Parathyroid adenoma (tissue), 2 donors: Measurements from ENCODE around the gene PCNT.

Experiments used
- H2AFZ ChIP-seq: fragments of 300-600 bp; sonication (generic); one replicate; pipeline ENCODE4 v1.7.0; 2017; ENCODE audit warnings: antibody characterized with exemption, mild to moderate bottlenecking
- H3K27ac ChIP-seq: fragments of 300-600 bp; sonication (generic); one replicate; pipeline ENCODE4 v1.7.0; 2017
- H3K27me3 ChIP-seq: fragments of 300-600 bp; sonication (generic); one replicate; pipeline ENCODE4 v1.7.0; 2017; ENCODE audit warnings: low read length; ENCODE audit not compliant: control insufficient read depth, insufficient read depth
- H3K36me3 ChIP-seq: fragments of 300-600 bp; sonication (generic); one replicate; pipeline ENCODE4 v1.7.0; 2017; ENCODE audit warnings: low read length; ENCODE audit not compliant: control insufficient read depth, insufficient read depth
- H3K4me1 ChIP-seq: fragments of 300-600 bp; sonication (generic); one replicate; pipeline ENCODE4 v1.7.0; 2017; ENCODE audit warnings: control low read depth
- H3K4me2 ChIP-seq: fragments of 300-600 bp; sonication (generic); one replicate; pipeline ENCODE4 v1.7.0; 2017; ENCODE audit warnings: low read length
- H3K4me3 ChIP-seq: fragments of 300-600 bp; sonication (generic); one replicate; pipeline ENCODE4 v1.7.0; 2017; ENCODE audit warnings: low read depth, low read length
- H3K79me2 ChIP-seq: fragments of 300-600 bp; sonication (generic); one replicate; pipeline ENCODE4 v1.7.0; 2017; ENCODE audit warnings: control low read depth
- H3K9ac ChIP-seq: fragments of 300-600 bp; sonication (generic); one replicate; pipeline ENCODE4 v1.7.0; 2017; ENCODE audit warnings: mild to moderate bottlenecking
- H3K9me3 ChIP-seq: fragments of 300-600 bp; sonication (generic); one replicate; pipeline ENCODE4 v1.7.0; 2017; ENCODE audit warnings: low read length; ENCODE audit not compliant: control insufficient read depth
- CTCF ChIP-seq: fragments of 300-600 bp; sonication (generic); IDR thresholded peaks from one replicate; pipeline ENCODE4 v1.7.0; 2017; ENCODE audit warnings: antibody characterized with exemption, mild to moderate bottlenecking
- donor health status: primary hyperparathyroidism.

The PCNT gene

GRCh38 chr21:46374761-46375389, 50.9 kb downstream of the PCNT start:
- H3K9ac ChIP-seq = no peak overlapping the region
- no peak overlapping the region for H3K27ac ChIP-seq
- no peaks in the 10 kb centered on the region for H3K79me2 ChIP-seq
- no peak for TF ChIP-seq CTCF
- no peak overlapping the region for H3K4me2 ChIP-seq
- H3K27me3 ChIP-seq = no peaks in the 10 kb centered on the region
- H3K4me1 ChIP-seq = no peaks in the 10 kb centered on the region
- no peaks in the 10 kb centered on the region for H3K36me3 ChIP-seq
- no peak overlapping the region for H2AFZ ChIP-seq
- H3K4me3 ChIP-seq = no peak overlapping the region
- no peaks in the 10 kb centered on the region for H3K9me3 ChIP-seq

DNA sequence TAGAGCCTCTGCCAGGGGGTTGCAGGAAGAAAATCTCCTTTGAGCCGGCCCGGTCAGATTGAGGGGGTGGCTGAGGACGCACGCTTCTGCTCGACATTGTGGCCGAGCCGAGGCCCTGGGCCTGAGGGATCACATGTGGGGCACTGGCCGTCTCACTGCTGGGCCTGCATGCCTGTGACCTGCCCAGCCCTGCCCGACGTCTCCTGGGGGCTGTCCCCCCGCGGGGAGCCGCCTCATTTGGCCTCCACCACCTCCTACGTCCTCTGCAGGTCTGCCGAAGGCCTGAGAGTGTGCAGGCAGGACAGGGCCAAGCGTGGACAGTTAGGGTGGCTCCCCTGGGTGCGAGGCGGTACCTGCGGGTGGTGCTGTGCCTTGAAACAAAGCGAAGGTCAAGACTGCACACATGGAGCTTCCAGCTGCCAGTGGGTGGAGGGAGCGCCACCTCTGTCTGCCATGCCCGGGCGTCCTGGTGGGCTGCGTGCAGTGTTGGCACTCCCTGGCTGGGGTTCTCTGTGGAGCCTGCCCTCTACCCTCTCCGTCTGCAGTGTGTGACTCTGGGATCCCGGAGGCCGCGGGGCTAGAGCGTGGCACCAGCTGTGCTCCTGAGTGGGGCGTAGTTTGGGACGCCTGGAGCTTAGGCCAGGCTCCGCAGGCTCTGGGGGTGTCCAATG, 51.7 kb downstream of the PCNT start:
- TF ChIP-seq CTCF = no peak
- H3K79me2 ChIP-seq = no peaks in the 10 kb centered on the region
- H3K9me3 ChIP-seq = no peaks in the 10 kb centered on the region
- H2AFZ ChIP-seq = no peak overlapping the region
- no peak overlapping the region for H3K4me2 ChIP-seq
- H3K36me3 ChIP-seq = no peaks in the 10 kb centered on the region
- H3K4me1 ChIP-seq = no peaks in the 10 kb centered on the region
- no peak overlapping the region for H3K4me3 ChIP-seq
- H3K9ac ChIP-seq = no peak overlapping the region
- no peak overlapping the region for H3K27ac ChIP-seq
- H3K27me3 ChIP-seq = no peaks in the 10 kb centered on the region

DNA sequence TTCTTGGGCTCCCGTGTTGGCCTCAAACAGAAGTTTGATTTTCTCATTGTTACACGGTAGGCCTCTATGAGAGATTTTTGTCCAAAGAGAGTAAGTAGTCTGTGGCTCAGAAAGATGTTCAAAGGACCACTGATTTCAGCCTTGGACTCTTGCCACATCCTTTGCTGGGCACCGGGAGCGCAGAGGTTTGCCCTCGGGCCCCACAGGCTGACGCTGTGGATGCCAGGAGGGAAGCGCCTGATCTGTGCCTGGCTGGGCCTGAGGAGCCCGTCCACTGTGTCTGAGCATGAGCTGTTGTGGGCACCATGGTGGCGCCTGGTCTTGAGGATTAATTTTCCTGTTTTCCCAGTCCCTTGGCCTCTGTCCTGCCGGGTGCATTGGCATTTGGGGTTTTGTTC, 52.3 kb downstream of the PCNT start:
- Histone ChIP-seq H2AFZ (no peak overlapping the region), H3K4me3 (no peak overlapping the region), H3K9me3 (no peaks in the 10 kb centered on the region), H3K36me3 (no peaks in the 10 kb centered on the region), H3K4me1 (no peaks in the 10 kb centered on the region), H3K79me2 (no peaks in the 10 kb centered on the region), H3K4me2 (no peak overlapping the region), H3K27me3 (no peaks in the 10 kb centered on the region), H3K9ac (no peak overlapping the region), H3K27ac (no peak overlapping the region)
- TF ChIP-seq CTCF = no peak

GRCh38 chr21:46376856-46377453, 53.0 kb downstream of the PCNT start:
- H3K9ac ChIP-seq = no peak overlapping the region
- no peaks in the 10 kb centered on the region for H3K36me3 ChIP-seq
- no peaks in the 10 kb centered on the region for H3K4me1 ChIP-seq
- no peaks in the 10 kb centered on the region for H3K9me3 ChIP-seq
- H2AFZ ChIP-seq = no peak overlapping the region
- no peak overlapping the region for H3K27ac ChIP-seq
- no peak overlapping the region for H3K4me2 ChIP-seq
- TF ChIP-seq CTCF = no peak
- H3K79me2 ChIP-seq = peaks cover 3% of the 10 kb centered on the region
- no peak overlapping the region for H3K4me3 ChIP-seq
- H3K27me3 ChIP-seq = no peaks in the 10 kb centered on the region
